SU-DHL-6 (cell line): ENCODE results near the gene CLIC1.

Source experiments
- EZH2phosphoT487 ChIP-seq: fragments of 200-600 bp; sonication (generic), shearing (Covaris generic); conservative IDR thresholded peaks from 2 replicates; pipeline ENCODE4 v1.6.1; 2018; ENCODE audit warnings: mild to moderate bottlenecking, antibody characterized with exemption, low read length, moderate library complexity, mixed read lengths
- TF ChIP-seq, protein P1 (sequence below): fragments of 200-600 bp; sonication (generic); IDR thresholded peaks from one replicate; pipeline ENCODE4 v1.5.1; 2017; ENCODE audit warnings: antibody characterized with exemption, mild to moderate bottlenecking, low read length, moderate library complexity; ENCODE audit not compliant: insufficient read depth, poor library complexity, severe bottlenecking

DNA sequence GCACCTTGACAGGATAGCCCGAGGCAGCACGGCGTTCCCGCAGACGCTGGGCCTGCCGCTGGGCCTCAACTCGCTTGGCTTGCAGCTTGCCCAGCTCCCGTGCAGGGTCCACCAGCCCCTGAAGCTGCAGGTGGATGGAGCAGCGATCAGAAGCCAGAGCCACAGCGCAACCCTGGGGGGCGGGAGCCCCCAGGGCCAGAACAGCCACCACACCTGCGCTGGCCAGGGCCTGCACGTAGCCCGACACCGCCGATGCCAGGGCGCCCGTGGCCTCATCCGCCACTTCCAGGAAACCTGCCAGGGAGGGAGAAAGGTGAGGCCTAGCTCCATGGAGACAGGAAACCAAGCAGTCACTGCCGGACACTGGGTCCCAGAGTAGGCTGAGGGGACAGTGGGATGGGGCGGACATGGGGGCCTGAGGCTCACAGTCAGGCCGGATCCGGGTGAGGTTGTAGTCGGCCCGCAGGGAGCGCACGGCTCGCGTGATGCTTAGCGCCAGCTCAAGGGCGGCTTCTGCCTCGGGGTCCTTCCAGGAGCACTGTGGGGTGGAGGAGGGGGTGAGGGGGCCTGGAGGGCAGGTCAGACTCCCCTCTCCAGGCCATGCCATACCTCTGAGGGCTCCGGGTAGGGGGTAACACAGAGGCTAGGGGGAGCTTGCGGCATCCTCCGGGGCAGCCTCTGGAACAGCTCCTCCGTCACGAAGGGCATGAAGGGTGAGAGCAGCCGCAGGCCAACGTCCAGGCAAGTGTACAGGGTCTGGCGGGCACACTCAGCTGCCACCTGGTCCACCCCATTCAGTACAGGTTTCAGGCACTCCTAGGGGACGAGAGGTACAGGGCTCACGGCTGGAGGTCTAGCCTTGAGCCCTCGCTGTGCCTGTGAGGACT, 42.9 kb upstream of the CLIC1 start:
- TF ChIP-seq EZH2phosphoT487, result no peak
- TF ChIP-seq, protein P1, sequence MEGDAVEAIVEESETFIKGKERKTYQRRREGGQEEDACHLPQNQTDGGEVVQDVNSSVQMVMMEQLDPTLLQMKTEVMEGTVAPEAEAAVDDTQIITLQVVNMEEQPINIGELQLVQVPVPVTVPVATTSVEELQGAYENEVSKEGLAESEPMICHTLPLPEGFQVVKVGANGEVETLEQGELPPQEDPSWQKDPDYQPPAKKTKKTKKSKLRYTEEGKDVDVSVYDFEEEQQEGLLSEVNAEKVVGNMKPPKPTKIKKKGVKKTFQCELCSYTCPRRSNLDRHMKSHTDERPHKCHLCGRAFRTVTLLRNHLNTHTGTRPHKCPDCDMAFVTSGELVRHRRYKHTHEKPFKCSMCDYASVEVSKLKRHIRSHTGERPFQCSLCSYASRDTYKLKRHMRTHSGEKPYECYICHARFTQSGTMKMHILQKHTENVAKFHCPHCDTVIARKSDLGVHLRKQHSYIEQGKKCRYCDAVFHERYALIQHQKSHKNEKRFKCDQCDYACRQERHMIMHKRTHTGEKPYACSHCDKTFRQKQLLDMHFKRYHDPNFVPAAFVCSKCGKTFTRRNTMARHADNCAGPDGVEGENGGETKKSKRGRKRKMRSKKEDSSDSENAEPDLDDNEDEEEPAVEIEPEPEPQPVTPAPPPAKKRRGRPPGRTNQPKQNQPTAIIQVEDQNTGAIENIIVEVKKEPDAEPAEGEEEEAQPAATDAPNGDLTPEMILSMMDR, result no peak
